Testis (tissue), 3 donors: ENCODE measurements around the gene LIN9. TPM values are rescaled to one million over a fixed set of nuclear protein-coding genes. Genes with fewer than 3 reads are reported as not detected.

Experiments used
- DNase-seq: peaks from one replicate; pipeline ENCODE4 v3.0.0-alpha.2; 2019
- H3K27ac ChIP-seq, 2 donors: fragments of 200-600 bp; sonication (generic); one replicate each; pipeline ENCODE4 v1.5.1; 2019
- H3K27me3 ChIP-seq: fragments of 200-600 bp; sonication (generic); one replicate; pipeline ENCODE4 v1.5.1; 2019
- H3K36me3 ChIP-seq: fragments of 200-600 bp; sonication (generic); one replicate; pipeline ENCODE4 v1.5.1; 2017; ENCODE audit warnings: low read depth; ENCODE audit errors: missing control alignments
- H3K4me1 ChIP-seq: fragments of 200-600 bp; sonication (generic); one replicate; pipeline ENCODE4 v1.5.1; 2019
- H3K4me3 ChIP-seq, 2 donors: fragments of 200-600 bp; sonication (generic); one replicate each; pipeline ENCODE4 v1.5.1; 2017 to 2019
- H3K9me3 ChIP-seq: fragments of 200-600 bp; sonication (generic); one replicate; pipeline ENCODE4 v1.5.1; 2017
- POLR2A ChIP-seq: fragments of 450-650 bp; IDR thresholded peaks from one replicate; pipeline ENCODE4 v1.6.1; 2017; ENCODE audit warnings: antibody characterized with exemption, mild to moderate bottlenecking, moderate library complexity
- WGBS, 2 donors: methylation state at CpG; one replicate each; pipeline ENCODE4 v1.1.5; 2018; 5-methylcytosine and 5-hydroxymethylcytosine counted together
- intact Hi-C: fragments of 100-400 bp; cut with DNase I; formaldehyde crosslinking; loops from one replicate; pipeline ENCODE4 v1.15.1; 2023; ENCODE audit warnings: low total_unique reads
- polyA plus RNA-seq: library from polyadenylated mRNA; stranded (reverse); fragments of 350-450 nt; fragmentation: Illumina TruSeq; extraction: RNeasy Lipid Tissue Mini Kit (QIAGEN cat#74804); gene quantifications from one replicate; pipeline ENCODE4 v1.2.3, GENCODE V29; 2014; ENCODE audit warnings: low read depth, low replicate concordance; ENCODE audit not compliant: insufficient read depth
- total RNA-seq, 2 donors: library from RNA; depleted of rRNA; stranded (reverse); fragments of >200 nt; gene quantifications; one replicate each; pipeline ENCODE4 v1.2.3, GENCODE V29; 2016
- TF ChIP-seq, protein P1 (sequence below), 3 experiments: fragments of 450-650 bp in 2 of 3; fragments of 200-600 bp in 1 of 3; sonication (generic) in 1 of 3; IDR thresholded peaks; one replicate each; pipeline ENCODE4 v1.5.1; 2016 to 2019; ENCODE audit warnings: antibody characterized with exemption in 3 of 3, mild to moderate bottlenecking in 2 of 3, moderate library complexity in 1 of 3

The LIN9 gene
- total and polyA plus RNA-seq, 3 donors from 2014 or later = 8.2 to 13.9 (median 9.9) TPM

DNA sequence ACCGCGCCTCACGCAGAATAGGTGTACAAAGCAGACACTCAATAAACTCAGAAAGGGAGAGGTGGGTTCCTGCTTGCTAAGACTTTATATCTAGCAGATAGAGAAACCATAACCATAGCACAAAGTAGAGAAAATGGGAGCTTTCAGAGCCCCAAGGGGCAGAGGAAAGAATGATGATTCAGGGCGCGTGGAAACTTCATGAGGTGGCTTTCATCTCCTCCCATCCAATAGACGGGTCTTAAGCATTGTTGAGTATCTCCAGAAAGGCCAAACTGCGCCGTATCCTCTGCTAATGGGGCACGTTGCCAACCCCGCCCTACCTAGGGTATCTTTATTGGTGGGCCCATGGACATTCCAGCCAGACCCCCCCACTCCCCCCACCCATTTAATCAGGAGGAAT lies 86.3 kb downstream of the LIN9 start:
- no peak for DNase-seq
- no peaks in the 10 kb centered on the region for H3K9me3 ChIP-seq
- H3K4me1 ChIP-seq = no peaks in the 10 kb centered on the region
- no peak overlapping the region for H3K27ac ChIP-seq
- H3K36me3 ChIP-seq = no peaks in the 10 kb centered on the region
- no peaks in the 10 kb centered on the region for H3K27me3 ChIP-seq
- TF ChIP-seq, protein P1, sequence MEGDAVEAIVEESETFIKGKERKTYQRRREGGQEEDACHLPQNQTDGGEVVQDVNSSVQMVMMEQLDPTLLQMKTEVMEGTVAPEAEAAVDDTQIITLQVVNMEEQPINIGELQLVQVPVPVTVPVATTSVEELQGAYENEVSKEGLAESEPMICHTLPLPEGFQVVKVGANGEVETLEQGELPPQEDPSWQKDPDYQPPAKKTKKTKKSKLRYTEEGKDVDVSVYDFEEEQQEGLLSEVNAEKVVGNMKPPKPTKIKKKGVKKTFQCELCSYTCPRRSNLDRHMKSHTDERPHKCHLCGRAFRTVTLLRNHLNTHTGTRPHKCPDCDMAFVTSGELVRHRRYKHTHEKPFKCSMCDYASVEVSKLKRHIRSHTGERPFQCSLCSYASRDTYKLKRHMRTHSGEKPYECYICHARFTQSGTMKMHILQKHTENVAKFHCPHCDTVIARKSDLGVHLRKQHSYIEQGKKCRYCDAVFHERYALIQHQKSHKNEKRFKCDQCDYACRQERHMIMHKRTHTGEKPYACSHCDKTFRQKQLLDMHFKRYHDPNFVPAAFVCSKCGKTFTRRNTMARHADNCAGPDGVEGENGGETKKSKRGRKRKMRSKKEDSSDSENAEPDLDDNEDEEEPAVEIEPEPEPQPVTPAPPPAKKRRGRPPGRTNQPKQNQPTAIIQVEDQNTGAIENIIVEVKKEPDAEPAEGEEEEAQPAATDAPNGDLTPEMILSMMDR (IDR thresholded peaks at IDR 0.05) = no peak
- peak overlapping the region in 1 of 2 donors; percentile 58 for H3K4me3 ChIP-seq
- WGBS, 2 donors = 64 to 70% methylated on average over 9 to 10 of the region's 10 CpGs
- intact Hi-C loops = no loop called here

DNA sequence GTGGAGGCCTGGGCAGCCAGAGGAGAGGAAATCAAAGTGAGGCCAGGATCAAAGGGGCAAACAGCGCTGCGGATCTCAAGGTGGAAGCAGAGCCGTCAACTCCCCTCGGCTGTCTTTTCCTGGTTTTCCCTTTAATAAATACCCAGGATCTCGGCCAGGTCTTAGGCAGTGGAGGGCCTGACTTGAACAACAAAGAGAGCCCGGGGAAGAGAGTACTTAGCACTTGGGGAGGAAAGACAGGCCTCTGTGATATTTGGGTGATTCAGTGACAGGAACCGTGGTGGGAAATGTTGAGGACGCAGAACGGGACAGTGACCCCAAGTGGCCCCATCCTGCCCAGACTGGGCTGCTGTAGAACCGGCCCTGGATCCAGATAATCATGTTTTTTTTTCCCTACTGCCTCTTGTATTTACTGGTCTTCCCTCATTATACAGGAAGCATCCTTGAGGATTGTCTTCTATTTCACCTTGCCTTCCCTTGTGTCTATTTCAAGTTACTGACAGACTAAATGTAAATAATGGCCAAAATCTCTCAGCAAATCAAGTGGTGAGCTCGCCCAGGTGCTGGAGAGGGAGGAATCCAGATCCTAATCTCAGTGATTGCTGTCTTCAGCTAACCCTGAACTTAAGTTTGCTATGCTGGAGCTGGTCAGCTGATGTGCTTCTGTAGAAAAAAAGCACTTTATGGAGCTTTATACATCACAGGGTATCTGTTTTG lies 88.3 kb downstream of the LIN9 start:
- no peaks in the 10 kb centered on the region for H3K27me3 ChIP-seq
- H3K9me3 ChIP-seq = no peaks in the 10 kb centered on the region
- no peak overlapping the region for H3K27ac ChIP-seq
- no peak overlapping the region for H3K4me3 ChIP-seq
- TF ChIP-seq, protein P1 (IDR thresholded peaks at IDR 0.05) = no peak
- TF ChIP-seq POLR2A = no peak
- intact Hi-C loops = no loop called here
- 72 to 80% methylated on average over 11 of the region's 11 CpGs for WGBS, 2 donors
- H3K36me3 ChIP-seq = no peaks in the 10 kb centered on the region
- H3K4me1 ChIP-seq = no peaks in the 10 kb centered on the region
- DNase-seq = no peak

DNA sequence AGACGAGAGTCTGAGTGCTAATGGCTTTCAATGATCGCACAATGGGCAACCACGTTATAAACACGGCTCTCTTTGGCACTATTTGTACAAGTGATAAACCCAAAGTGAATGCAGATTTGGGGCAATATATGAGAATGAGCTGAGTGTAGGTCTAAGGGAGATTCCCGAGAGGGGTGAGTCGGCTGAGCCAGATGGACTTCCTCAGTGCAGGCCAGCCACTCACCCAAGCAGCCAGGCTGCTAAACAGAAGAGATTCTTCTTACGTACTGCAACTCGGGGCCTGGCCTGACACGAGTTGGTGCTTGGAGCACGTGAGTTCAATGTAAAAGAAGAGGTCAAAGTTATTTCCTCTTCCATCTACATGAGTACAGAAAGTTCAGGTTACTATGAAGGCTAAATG lies 91.7 kb downstream of the LIN9 start:
- no peak for DNase-seq
- 80 to 82% methylated on average over 10 of the region's 10 CpGs for WGBS, 2 donors

DNA sequence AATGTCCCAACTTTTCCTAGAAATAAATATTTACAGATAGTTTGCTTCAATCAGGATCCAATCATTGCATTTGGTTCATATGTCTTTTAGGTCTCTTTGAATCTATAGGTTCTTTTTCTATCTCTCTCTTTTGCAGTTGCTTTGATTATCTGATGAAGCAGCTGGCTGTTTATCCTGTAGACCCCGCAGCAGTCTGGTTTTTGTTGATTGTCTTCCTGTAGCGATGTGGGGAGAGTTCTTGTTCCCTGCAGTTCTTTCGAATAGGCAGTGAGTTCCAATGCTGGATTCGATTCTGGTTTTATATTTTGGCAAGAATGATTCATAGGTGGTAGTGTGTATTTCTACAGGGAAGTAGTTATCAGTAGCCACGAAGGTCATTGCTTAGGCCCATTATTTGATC lies 92.9 kb downstream of the LIN9 start:
- no peaks in the 10 kb centered on the region for H3K27me3 ChIP-seq
- no peak overlapping the region for H3K4me3 ChIP-seq
- TF ChIP-seq, protein P1 (IDR thresholded peaks at IDR 0.05) = no peak
- no peak for TF ChIP-seq POLR2A
- no peak overlapping the region for H3K27ac ChIP-seq
- no peak for DNase-seq
- 62 to 75% methylated on average over 5 of the region's 5 CpGs for WGBS, 2 donors
- H3K4me1 ChIP-seq = no peaks in the 10 kb centered on the region
- H3K9me3 ChIP-seq = no peaks in the 10 kb centered on the region
- H3K36me3 ChIP-seq = no peaks in the 10 kb centered on the region
- intact Hi-C loops = no loop called here

More for the DNA sequence above, 91.7 kb downstream of the LIN9 start:
- Histone ChIP-seq H3K27ac (no peak overlapping the region), H3K4me3 (no peak overlapping the region), H3K4me1 (no peaks in the 10 kb centered on the region), H3K36me3 (no peaks in the 10 kb centered on the region), H3K27me3 (no peaks in the 10 kb centered on the region), H3K9me3 (no peaks in the 10 kb centered on the region)
- TF ChIP-seq, protein P1 (IDR thresholded peaks at IDR 0.05) = no peak
- TF ChIP-seq POLR2A = no peak
- intact Hi-C loops = no loop called here

DNA sequence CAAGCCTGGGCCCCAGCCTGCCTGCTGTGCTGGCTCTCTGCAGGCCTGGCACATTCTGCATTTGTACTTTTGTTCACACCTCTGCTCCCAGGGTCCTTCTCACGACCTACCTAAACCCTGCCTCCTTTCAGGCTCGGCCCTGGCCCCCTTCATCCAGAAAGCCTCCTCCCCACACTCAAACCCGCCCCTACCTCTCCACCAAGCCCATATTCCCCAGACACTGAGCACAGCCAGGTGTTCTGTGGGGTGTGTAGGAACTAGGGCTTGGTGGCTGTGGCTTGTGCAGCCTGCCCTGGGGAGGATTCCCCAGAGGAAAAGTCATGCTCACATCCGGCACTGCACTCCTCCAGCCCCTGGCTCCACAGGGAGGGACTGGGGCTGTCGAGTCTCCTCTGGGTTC lies 93.7 kb downstream of the LIN9 start:
- intact Hi-C loops = no loop called here
- WGBS, 2 donors = 74 to 83% methylated on average over 5 of the region's 5 CpGs
- no peak for DNase-seq
- Histone ChIP-seq H3K36me3 (no peaks in the 10 kb centered on the region), H3K4me3 (no peak overlapping the region), H3K27ac (no peak overlapping the region), H3K27me3 (no peaks in the 10 kb centered on the region), H3K4me1 (no peaks in the 10 kb centered on the region), H3K9me3 (no peaks in the 10 kb centered on the region)
- TF ChIP-seq, protein P1 (IDR thresholded peaks at IDR 0.05) = no peak
- TF ChIP-seq POLR2A = no peak
